OCI-LY7 (cell line): Measurements from ENCODE around the gene MRGPRX1. TPM values are rescaled to one million over a fixed set of nuclear protein-coding genes. Genes with fewer than 3 reads are reported as not detected.

ENCODE experiments used
- BruUV-seq: library from RNA; stranded (reverse); fragments of 400-500 nt; replicated peaks from 2 replicates; lab custom pipeline; 2021; lab: Mats Ljungman, UMichigan
- CTCF ChIA-PET: fragments of 300-600 bp; sonication (Branson Sonifier 250); formaldehyde crosslinking; loops from one replicate; lab custom pipeline; 2022; ENCODE audit warnings: antibody characterized with exemption; ENCODE audit not compliant: unreplicated experiment; lab: Charles Lee
- POLR2A ChIA-PET: fragments of 300-600 bp; sonication (Branson Sonifier 250); formaldehyde crosslinking; loops from one replicate; lab custom pipeline; 2022; ENCODE audit warnings: antibody characterized with exemption; lab: Charles Lee
- DNase-seq: peaks from one replicate; pipeline ENCODE4 v3.0.0-alpha.2; 2015; ENCODE audit warnings: low spot score
- H2AFZ ChIP-seq: fragments of 200-600 bp; sonication (generic), shearing (Covaris generic); 2 replicates; pipeline ENCODE4 v1.6.1; 2014; ENCODE audit warnings: mild to moderate bottlenecking, antibody characterized with exemption, low read length, moderate library complexity
- H3K27ac ChIP-seq: fragments of 200-600 bp; sonication (generic); 2 replicates; pipeline ENCODE4 v1.5.1; 2014; ENCODE audit warnings: mixed run types, low read depth, mild to moderate bottlenecking, moderate library complexity, low read length, inconsistent platforms; ENCODE audit not compliant: poor library complexity, severe bottlenecking
- H3K36me3 ChIP-seq: fragments of 200-600 bp; sonication (generic); 2 replicates; pipeline ENCODE4 v1.6.1; 2014; ENCODE audit warnings: mild to moderate bottlenecking, antibody characterized with exemption, low read length, moderate library complexity, mixed read lengths; ENCODE audit not compliant: insufficient read depth
- H3K4me1 ChIP-seq: fragments of 200-600 bp; sonication (generic); 2 replicates; pipeline ENCODE4 v1.5.1; 2014; ENCODE audit warnings: mild to moderate bottlenecking, low read length; ENCODE audit not compliant: insufficient read depth, poor library complexity, severe bottlenecking
- H3K4me2 ChIP-seq: fragments of 200-600 bp; sonication (generic); 2 replicates; pipeline ENCODE4 v1.6.1; 2014; ENCODE audit warnings: mild to moderate bottlenecking, low read length
- H3K4me3 ChIP-seq: fragments of 200-600 bp; sonication (generic); 2 replicates; pipeline ENCODE4 v1.5.1; 2014; ENCODE audit warnings: mild to moderate bottlenecking, low read depth, low read length; ENCODE audit not compliant: poor library complexity, severe bottlenecking
- H3K79me2 ChIP-seq: fragments of 200-600 bp; sonication (generic); 2 replicates; pipeline ENCODE4 v1.6.1; 2016; ENCODE audit warnings: low read depth, mild to moderate bottlenecking, low read length, moderate library complexity, mixed read lengths; ENCODE audit not compliant: insufficient read depth
- H3K9me2 ChIP-seq: fragments of 200-600 bp; sonication (generic); 2 replicates; pipeline ENCODE4 v1.6.1; 2016; ENCODE audit warnings: mild to moderate bottlenecking, low read length, mixed read lengths; ENCODE audit not compliant: insufficient read depth
- H3K9me3 ChIP-seq: fragments of 200-600 bp; sonication (generic); 2 replicates; pipeline ENCODE4 v1.6.1; 2014; ENCODE audit warnings: mild to moderate bottlenecking, mixed run types, low read length, mixed read lengths
- H4K20me1 ChIP-seq: fragments of 200-600 bp; sonication (generic); 2 replicates; pipeline ENCODE4 v1.6.1; 2014; ENCODE audit warnings: mild to moderate bottlenecking, antibody characterized with exemption, low read length, moderate library complexity, mixed read lengths; ENCODE audit not compliant: insufficient read depth
- CTCF ChIP-seq: fragments of 200-600 bp; sonication (generic); conservative IDR thresholded peaks from 2 replicates; pipeline ENCODE4 v1.5.1; 2014; ENCODE audit warnings: mild to moderate bottlenecking, antibody characterized with exemption, low read length, moderate library complexity, mixed read lengths
- EZH2phosphoT487 ChIP-seq: fragments of 200-600 bp; sonication (generic); IDR thresholded peaks from 2 replicates; pipeline ENCODE4 v1.6.1; 2018; ENCODE audit warnings: low read depth, borderline replicate concordance, mild to moderate bottlenecking, mixed run types, antibody characterized with exemption, low read length, moderate library complexity, mixed read lengths
- intact Hi-C: fragments of 100-400 bp; cut with micrococcal nuclease; formaldehyde crosslinking; loops from one replicate; pipeline ENCODE4 v1.10.0; 2022; ENCODE audit not compliant: unreplicated experiment
- total RNA-seq, 2 experiments: library from RNA; depleted of rRNA in 1 of 2; stranded (reverse); fragments of >200 nt in 1 of 2; shearing (Covaris generic) in 1 of 2; gene quantifications; 2 replicates each; pipeline ENCODE4 v1.2.3, GENCODE V29; 2014 to 2022

Gene MRGPRX1
- total RNA-seq, 2 experiments from 2014 or later, result not detected

GRCh38 chr11:18969720-18970119 is 30.5 kb upstream of the MRGPRX1 start:
- no peaks in the 10 kb centered on the region for H3K4me1 ChIP-seq
- CTCF ChIA-PET, result no interaction called here
- DNase-seq, result no peak
- H3K4me3 ChIP-seq, result no peak overlapping the region
- BruUV-seq, result no TSS peak
- no peak for TF ChIP-seq CTCF
- TF ChIP-seq EZH2phosphoT487, result no peak
- no peaks in the 10 kb centered on the region for H4K20me1 ChIP-seq
- no peaks in the 10 kb centered on the region for H3K9me2 ChIP-seq
- no peak overlapping the region for H3K27ac ChIP-seq
- no peaks in the 10 kb centered on the region for H3K36me3 ChIP-seq
- H2AFZ ChIP-seq, result no peak overlapping the region
- intact Hi-C loops, result no loop called here
- POLR2A ChIA-PET, result no interaction called here
- H3K4me2 ChIP-seq, result no peak overlapping the region
- H3K79me2 ChIP-seq, result no peaks in the 10 kb centered on the region
- H3K9me3 ChIP-seq, result no peaks in the 10 kb centered on the region

- Histone ChIP-seq H2AFZ (no peak overlapping the region), H3K36me3 (no peaks in the 10 kb centered on the region), H3K9me3 (no peaks in the 10 kb centered on the region), H3K4me1 (no peaks in the 10 kb centered on the region), H3K27ac (no peak overlapping the region), H3K4me3 (no peak overlapping the region), H3K4me2 (no peak overlapping the region), H4K20me1 (no peaks in the 10 kb centered on the region), H3K79me2 (no peaks in the 10 kb centered on the region), H3K9me2 (no peaks in the 10 kb centered on the region)
- POLR2A ChIA-PET, result no interaction called here
- CTCF ChIA-PET, result no interaction called here
- DNase-seq, result no peak
- TF ChIP-seq EZH2phosphoT487 (no peak), CTCF (no peak)
- intact Hi-C loops, result no loop called here
- BruUV-seq, result no TSS peak
Observed at GRCh38 chr11:18958221-18958910, 19.2 kb upstream of the MRGPRX1 start.

- H3K36me3 ChIP-seq, result no peaks in the 10 kb centered on the region
- no peaks in the 10 kb centered on the region for H3K79me2 ChIP-seq
- ChIA-PET CTCF (no interaction called here), POLR2A (no interaction called here)
- no peak overlapping the region for H3K4me2 ChIP-seq
- BruUV-seq, result no TSS peak
- no peak overlapping the region for H3K4me3 ChIP-seq
- H3K4me1 ChIP-seq, result no peaks in the 10 kb centered on the region
- H3K27ac ChIP-seq, result no peak overlapping the region
- intact Hi-C loops, result no loop called here
- no peaks in the 10 kb centered on the region for H3K9me3 ChIP-seq
- TF ChIP-seq EZH2phosphoT487 (no peak), CTCF (no peak)
- H4K20me1 ChIP-seq, result no peaks in the 10 kb centered on the region
- DNase-seq, result no peak
- H3K9me2 ChIP-seq, result no peaks in the 10 kb centered on the region
- no peak overlapping the region for H2AFZ ChIP-seq
Observed at GRCh38 chr11:18956630-18957029, 17.4 kb upstream of the MRGPRX1 start.
